HG02571 (cell line): ENCODE results near the gene CD320.
"Not testable (repeated sequence)": the region's sequence is repeated elsewhere in the genome, so short reads cannot be mapped to it uniquely, and the experiment has no call there.

Experiments
- ATAC-seq: cut with Tn5 transposase; IDR thresholded peaks from one replicate; pipeline ENCODE4 v1.9.1; 2021; ENCODE audit warnings: mild to moderate bottlenecking, moderate library complexity; ENCODE audit not compliant: unreplicated experiment

CD320 gene

GRCh38 chr19:8310342-8311055 is 2.3 kb upstream of the CD320 start:
- no peak for ATAC-seq

GRCh38 chr19:8308891-8309291 is 733 bp upstream of the CD320 start:
- no peak for ATAC-seq

GRCh38 chr19:8307400-8307964 is 676 bp downstream of the CD320 start:
- ATAC-seq: no peak

GRCh38 chr19:8306235-8307054 is 1.7 kb downstream of the CD320 start:
- ATAC-seq: no peak

GRCh38 chr19:8305798-8306197 is 2.4 kb downstream of the CD320 start:
- ATAC-seq: no peak

- no peak for ATAC-seq
These were observed 3.1 kb downstream of the CD320 start for GRCh38 chr19:8304841-8305621.

- ATAC-seq: no peak
These were observed 5.4 kb downstream of the CD320 start for GRCh38 chr19:8302734-8303133.

GRCh38 chr19:8302357-8302691 is 5.8 kb downstream of the CD320 start:
- ATAC-seq: no peak

GRCh38 chr19:8291337-8291736 is 16.8 kb downstream of the CD320 start:
- ATAC-seq: not testable (repeated sequence)

- not testable (repeated sequence) for ATAC-seq
These were observed 31.6 kb downstream of the CD320 start for GRCh38 chr19:8276508-8276907.

GRCh38 chr19:8269724-8270123 is 38.4 kb downstream of the CD320 start:
- ATAC-seq: no peak

GRCh38 chr19:8265872-8266271 is 42.3 kb downstream of the CD320 start:
- no peak for ATAC-seq

- ATAC-seq: not testable (repeated sequence)
These were observed 43.9 kb downstream of the CD320 start for GRCh38 chr19:8264248-8264647.

GRCh38 chr19:8262431-8262830 is 45.7 kb downstream of the CD320 start:
- no peak for ATAC-seq

- ATAC-seq: no peak
These were observed 46.3 kb downstream of the CD320 start for GRCh38 chr19:8261881-8262280.

GRCh38 chr19:8261347-8261746 is 46.8 kb downstream of the CD320 start:
- no peak for ATAC-seq

- no peak for ATAC-seq
These were observed 48.3 kb downstream of the CD320 start for GRCh38 chr19:8259922-8260247.

GRCh38 chr19:8259142-8259921 is 48.8 kb downstream of the CD320 start:
- ATAC-seq: no peak

GRCh38 chr19:8257052-8257443 is 51.1 kb downstream of the CD320 start:
- ATAC-seq: no peak

- ATAC-seq: no peak
These were observed 51.7 kb downstream of the CD320 start for GRCh38 chr19:8256276-8257051.
